Smooth muscle cell (in vitro differentiated cells): Measurements from ENCODE around the gene DUS4L. TPM values are rescaled to one million over a fixed set of nuclear protein-coding genes. Genes with fewer than 3 reads are reported as not detected.

ENCODE experiments used
- DNase-seq: peaks from one replicate; lab custom pipeline; 2025; ENCODE audit not compliant: unreplicated experiment; lab: John Stamatoyannopoulos, UW
- H2AFZ ChIP-seq: fragments of 200-600 bp; sonication (generic); 2 replicates; pipeline ENCODE4 v1.6.0; 2016; ENCODE audit warnings: antibody characterized with exemption, low read depth, mild to moderate bottlenecking
- H3F3A ChIP-seq: fragments of 200-600 bp; sonication (generic); 2 replicates; pipeline ENCODE4 v1.6.0; 2017; ENCODE audit warnings: antibody characterized with exemption, low read depth
- H3K27ac ChIP-seq: fragments of 200-600 bp; sonication (generic); 2 replicates; pipeline ENCODE4 v1.5.1; 2016; ENCODE audit warnings: low read depth, mild to moderate bottlenecking
- H3K27me3 ChIP-seq: fragments of 200-600 bp; sonication (generic); 2 replicates; pipeline ENCODE4 v1.6.1; 2016; ENCODE audit warnings: low read depth, mild to moderate bottlenecking
- H3K36me3 ChIP-seq: fragments of 200-600 bp; sonication (generic); 2 replicates; pipeline ENCODE4 v1.5.1; 2016; ENCODE audit warnings: low read depth
- H3K4me1 ChIP-seq: fragments of 200-600 bp; sonication (generic); 2 replicates; pipeline ENCODE4 v1.5.1; 2016; ENCODE audit warnings: low read depth
- H3K4me2 ChIP-seq: fragments of 200-600 bp; sonication (generic); 2 replicates; pipeline ENCODE4 v1.6.0; 2016; ENCODE audit warnings: mild to moderate bottlenecking
- H3K4me3 ChIP-seq: fragments of 200-600 bp; sonication (generic); 2 replicates; pipeline ENCODE4 v1.5.1; 2016; ENCODE audit warnings: mild to moderate bottlenecking
- H3K79me2 ChIP-seq: fragments of 200-600 bp; sonication (generic); 2 replicates; pipeline ENCODE4 v1.6.0; 2016; ENCODE audit warnings: low read depth, mild to moderate bottlenecking
- H3K9ac ChIP-seq: fragments of 200-600 bp; sonication (generic); 2 replicates; pipeline ENCODE4 v1.6.0; 2016; ENCODE audit warnings: low read depth
- H3K9me3 ChIP-seq: fragments of 200-600 bp; sonication (generic); replicated peaks from 2 replicates; pipeline ENCODE4 v1.5.1; 2016; ENCODE audit warnings: low read depth
- H4K20me1 ChIP-seq: fragments of 200-600 bp; sonication (generic); 2 replicates; pipeline ENCODE4 v1.6.0; 2016; ENCODE audit warnings: low read depth
- WGBS: methylation state at CpG from one replicate; pipeline ENCODE4 v1.1.7; 2016; ENCODE audit warnings: low lambda C conversion rate; 5-methylcytosine and 5-hydroxymethylcytosine counted together
- polyA plus RNA-seq: library from polyadenylated mRNA; unstranded; fragments of >200 nt; fragmentation: Nextera tagmentation; extraction: Ambion mirVana; gene quantifications from 2 replicates; pipeline ENCODE4 v1.2.1, GENCODE V29; 2016
- total RNA-seq: library from RNA; depleted of rRNA; stranded (reverse); fragments of >200 nt; gene quantifications from 2 replicates; pipeline ENCODE4 v1.2.3, GENCODE V29; 2014
- TF ChIP-seq, protein P1 (sequence below): fragments of 200-600 bp; sonication (generic); IDR thresholded peaks from 2 replicates; pipeline ENCODE4 v1.5.1; 2017; ENCODE audit warnings: borderline replicate concordance, mild to moderate bottlenecking, antibody characterized with exemption; ENCODE audit not compliant: insufficient read depth, poor library complexity, severe bottlenecking

Gene DUS4L
- total and polyA plus RNA-seq, 2 experiments from 2014 or later = 5.1 to 14.0 TPM

DNA sequence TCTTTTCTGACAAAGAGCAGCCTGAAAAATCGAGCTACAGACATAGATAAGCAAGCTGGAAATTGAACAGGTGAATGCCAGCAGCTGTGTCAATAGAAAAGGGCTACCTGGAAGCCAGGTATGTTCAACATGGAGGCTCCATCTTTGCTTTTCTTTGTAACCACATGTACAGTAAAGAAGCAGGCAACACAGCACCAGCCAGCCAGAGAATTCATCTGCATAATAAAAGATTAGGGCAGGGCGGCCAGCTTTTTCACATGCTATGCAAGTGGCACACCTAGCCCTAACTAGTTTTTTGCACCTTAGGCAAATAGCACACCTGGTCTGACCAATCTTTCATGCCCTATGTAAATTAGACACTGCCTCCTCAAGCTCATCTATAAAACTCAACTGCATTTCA is 25.8 kb upstream of the DUS4L start:
- Histone ChIP-seq H3K36me3 (no peaks in the 10 kb centered on the region), H3F3A (no peaks in the 10 kb centered on the region), H3K27me3 (no peaks in the 10 kb centered on the region), H3K4me3 (no peak overlapping the region), H2AFZ (no peak overlapping the region), H3K9me3 (no peaks in the 10 kb centered on the region), H3K4me2 (no peak overlapping the region), H3K4me1 (no peaks in the 10 kb centered on the region), H4K20me1 (peaks cover 23% of the 10 kb centered on the region), H3K27ac (no peak overlapping the region), H3K9ac (no peak overlapping the region), H3K79me2 (peaks cover 12% of the 10 kb centered on the region)
- WGBS = 78% methylated on average over 2 of the region's 2 CpGs
- DNase-seq = no peak
- TF ChIP-seq, protein P1, sequence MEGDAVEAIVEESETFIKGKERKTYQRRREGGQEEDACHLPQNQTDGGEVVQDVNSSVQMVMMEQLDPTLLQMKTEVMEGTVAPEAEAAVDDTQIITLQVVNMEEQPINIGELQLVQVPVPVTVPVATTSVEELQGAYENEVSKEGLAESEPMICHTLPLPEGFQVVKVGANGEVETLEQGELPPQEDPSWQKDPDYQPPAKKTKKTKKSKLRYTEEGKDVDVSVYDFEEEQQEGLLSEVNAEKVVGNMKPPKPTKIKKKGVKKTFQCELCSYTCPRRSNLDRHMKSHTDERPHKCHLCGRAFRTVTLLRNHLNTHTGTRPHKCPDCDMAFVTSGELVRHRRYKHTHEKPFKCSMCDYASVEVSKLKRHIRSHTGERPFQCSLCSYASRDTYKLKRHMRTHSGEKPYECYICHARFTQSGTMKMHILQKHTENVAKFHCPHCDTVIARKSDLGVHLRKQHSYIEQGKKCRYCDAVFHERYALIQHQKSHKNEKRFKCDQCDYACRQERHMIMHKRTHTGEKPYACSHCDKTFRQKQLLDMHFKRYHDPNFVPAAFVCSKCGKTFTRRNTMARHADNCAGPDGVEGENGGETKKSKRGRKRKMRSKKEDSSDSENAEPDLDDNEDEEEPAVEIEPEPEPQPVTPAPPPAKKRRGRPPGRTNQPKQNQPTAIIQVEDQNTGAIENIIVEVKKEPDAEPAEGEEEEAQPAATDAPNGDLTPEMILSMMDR = no peak

DNA sequence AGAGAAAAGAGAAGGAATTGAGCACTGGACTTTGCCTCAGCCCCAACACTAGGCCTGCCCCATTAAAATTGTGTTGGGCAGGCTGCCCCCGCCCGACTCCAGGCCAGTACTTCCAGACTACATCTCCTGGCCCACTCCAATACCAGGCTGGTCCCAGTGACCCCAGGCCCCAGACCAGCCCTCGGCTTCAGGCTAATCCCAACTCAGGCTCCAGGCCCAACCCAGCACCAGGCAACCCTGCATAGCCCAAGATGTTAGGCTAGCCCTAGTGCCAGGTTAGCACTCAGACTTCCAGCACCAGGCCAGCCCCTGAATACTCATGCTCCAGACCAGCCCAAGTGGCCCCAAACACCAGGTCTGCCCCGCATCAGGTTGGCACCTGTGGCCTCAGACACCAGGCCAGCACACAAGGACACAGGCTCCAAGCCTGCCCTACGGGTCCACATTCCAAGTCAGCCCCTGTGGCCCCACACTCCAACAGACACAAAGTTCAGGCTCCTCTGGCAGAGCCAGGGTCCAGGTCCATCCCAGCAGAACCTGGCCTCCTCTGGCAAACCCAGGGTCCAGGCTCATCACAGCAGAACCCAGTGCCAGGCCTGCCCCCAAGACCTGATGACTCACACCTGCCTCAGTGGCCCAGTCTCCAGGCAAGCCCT is 20.3 kb upstream of the DUS4L start:
- DNase-seq = no peak
- peaks cover 12% of the 10 kb centered on the region for H4K20me1 ChIP-seq
- peaks cover 38% of the 10 kb centered on the region for H3K79me2 ChIP-seq
- H3K4me3 ChIP-seq = no peak overlapping the region
- peaks cover 32% of the 10 kb centered on the region for H3K36me3 ChIP-seq
- no peak overlapping the region for H3K9ac ChIP-seq
- no peak overlapping the region for H3K27ac ChIP-seq
- H3K4me1 ChIP-seq = no peaks in the 10 kb centered on the region
- 96% methylated on average over 5 of the region's 5 CpGs for whole genome bisulfite sequencing
- H3K27me3 ChIP-seq = no peaks in the 10 kb centered on the region
- no peak overlapping the region for H3K4me2 ChIP-seq
- H3K9me3 ChIP-seq = no peaks in the 10 kb centered on the region
- TF ChIP-seq, protein P1 = no peak
- no peak overlapping the region for H2AFZ ChIP-seq
- no peaks in the 10 kb centered on the region for H3F3A ChIP-seq

DNA sequence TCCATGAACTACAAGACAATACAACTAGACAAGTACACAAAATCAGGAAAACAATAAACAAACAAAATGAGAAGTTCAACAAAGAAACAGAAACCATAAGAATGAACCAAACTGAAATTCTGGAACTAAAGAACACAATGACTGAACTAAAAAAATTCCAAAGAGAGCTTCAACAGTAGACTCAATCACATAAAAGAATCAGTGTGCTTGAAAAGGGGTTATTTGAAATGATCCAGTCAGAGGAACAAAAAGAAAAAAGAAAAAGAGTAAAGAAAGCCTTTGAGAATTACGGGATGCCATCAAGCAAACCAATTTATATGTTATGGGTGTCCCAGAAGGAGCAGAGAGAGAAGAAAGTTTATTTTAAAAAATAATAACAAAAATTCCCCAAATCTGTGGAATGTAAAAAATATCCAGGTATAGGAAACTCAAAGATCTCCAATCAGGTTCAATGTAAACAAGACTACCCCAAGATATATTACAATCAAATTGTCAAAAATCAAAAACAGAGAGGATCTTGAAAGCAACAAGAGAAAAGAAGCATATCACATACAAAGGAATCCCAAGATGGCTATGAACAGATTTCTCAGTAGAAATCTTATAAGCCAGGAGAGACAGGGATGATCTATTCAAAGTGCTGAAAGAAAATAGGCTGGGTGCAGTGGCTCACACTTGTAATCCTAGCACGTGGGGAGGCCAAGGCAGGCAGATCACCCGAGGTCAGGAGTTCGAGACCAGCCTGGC is 18.8 kb upstream of the DUS4L start:
- Histone ChIP-seq H3K27ac (no peak overlapping the region), H3K9me3 (no peaks in the 10 kb centered on the region), H4K20me1 (peaks cover 8% of the 10 kb centered on the region), H3K79me2 (peaks cover 38% of the 10 kb centered on the region), H3K4me1 (no peaks in the 10 kb centered on the region), H3K4me2 (no peak overlapping the region), H2AFZ (no peak overlapping the region), H3K4me3 (no peak overlapping the region), H3K36me3 (peaks cover 32% of the 10 kb centered on the region), H3K9ac (no peak overlapping the region), H3F3A (no peaks in the 10 kb centered on the region), H3K27me3 (no peaks in the 10 kb centered on the region)
- DNase-seq = no peak
- 97% methylated on average over 4 of the region's 4 CpGs for WGBS
- TF ChIP-seq, protein P1 = no peak
